NT2/D1 (cell line): Measurements from ENCODE around the gene TMBIM1.
A peak's percentile ranks its signal among the peaks of the same experiment; 100 is the strongest.

Experiments
- DNase-seq: peaks from one replicate; pipeline ENCODE4 v3.0.0-alpha.2; 2011; ENCODE audit warnings: low read depth, low spot score
- H3K27me3 ChIP-seq: 2 replicates; pipeline ENCODE4 v1.6.0; 2011; ENCODE audit warnings: mild to moderate bottlenecking; ENCODE audit not compliant: insufficient read length, insufficient read depth
- H3K36me3 ChIP-seq: 2 replicates; pipeline ENCODE4 v1.6.1; 2011; ENCODE audit warnings: mild to moderate bottlenecking, low read length, mixed read lengths; ENCODE audit not compliant: insufficient read depth, insufficient read length
- H3K4me1 ChIP-seq: 2 replicates; pipeline ENCODE4 v1.5.1; 2011; ENCODE audit not compliant: insufficient read depth, insufficient read length
- H3K4me3 ChIP-seq: 2 replicates; pipeline ENCODE4 v1.5.1; 2011; ENCODE audit warnings: low read depth; ENCODE audit not compliant: insufficient read length
- H3K9ac ChIP-seq: 2 replicates; pipeline ENCODE4 v1.6.0; 2011; ENCODE audit warnings: low read depth; ENCODE audit not compliant: insufficient read length
- H3K9me3 ChIP-seq: 2 replicates; pipeline ENCODE4 v1.5.1; 2011; ENCODE audit warnings: mild to moderate bottlenecking, low read length; ENCODE audit not compliant: insufficient read depth
- SUZ12 ChIP-seq: IDR thresholded peaks from 2 replicates; pipeline ENCODE4 v1.6.1; 2011; ENCODE audit not compliant: insufficient read length, insufficient read depth; ENCODE audit errors: extremely low read depth
- YY1 ChIP-seq: IDR thresholded peaks from 2 replicates; pipeline ENCODE4 v1.6.1; 2011; ENCODE audit not compliant: insufficient read length, insufficient read depth
- ZNF274 ChIP-seq: IDR thresholded peaks from 2 replicates; pipeline ENCODE4 v1.6.1; 2011; ENCODE audit warnings: mild to moderate bottlenecking, low read depth, low read length

TMBIM1 gene

DNA sequence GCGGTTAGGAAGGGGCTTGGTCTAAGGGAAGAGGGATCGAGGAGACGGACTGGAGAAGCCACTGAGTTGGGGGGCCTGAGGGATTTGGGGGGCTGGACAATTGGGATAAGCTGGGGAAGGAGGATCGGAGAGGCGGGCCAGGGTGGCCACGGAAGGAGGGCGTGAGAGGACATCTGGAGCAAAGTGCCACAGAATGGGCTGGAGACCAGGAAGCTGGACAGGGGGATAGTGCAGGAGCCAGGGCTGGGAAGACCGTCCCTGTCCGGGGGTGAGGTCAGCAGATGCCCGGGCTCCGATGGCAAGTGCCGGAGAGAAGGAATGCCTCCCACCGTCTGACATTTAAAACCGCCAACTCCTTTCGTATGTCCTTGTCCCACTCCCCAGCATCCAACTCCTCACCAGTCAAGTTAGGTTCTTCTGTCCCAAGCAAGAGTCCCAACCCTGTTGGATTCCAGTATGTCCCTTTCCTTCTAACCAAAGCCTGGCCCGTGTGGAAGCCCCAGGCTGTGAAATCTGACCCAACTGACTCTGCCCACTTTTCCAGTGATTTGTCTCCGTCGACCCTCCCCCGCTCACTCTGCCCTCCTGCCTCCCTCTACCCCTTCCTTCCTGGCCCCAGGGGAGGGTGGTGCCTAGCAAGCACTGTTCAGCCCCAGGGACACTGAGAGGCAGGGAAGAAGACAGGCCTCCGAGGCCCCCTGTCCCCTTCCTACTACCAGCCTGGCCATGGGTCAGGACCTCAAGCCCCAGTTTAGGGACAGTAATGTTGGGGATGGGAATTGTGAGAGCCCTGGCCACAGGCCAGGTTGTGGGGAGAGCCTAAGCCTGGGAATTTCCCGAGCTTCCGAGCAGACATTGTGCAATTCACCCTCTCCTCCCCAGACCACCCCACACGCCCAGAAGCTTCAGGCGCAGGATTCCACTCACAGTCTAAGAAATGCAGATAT is 31.5 kb upstream of the TMBIM1 start:
- TF ChIP-seq SUZ12 (no peak), ZNF274 (no peak), YY1 (no peak)
- H3K4me1 ChIP-seq = peaks cover 18% of the 10 kb centered on the region
- peak overlapping the region; percentile 96 for H3K4me3 ChIP-seq
- peaks cover 6% of the 10 kb centered on the region for H3K36me3 ChIP-seq
- peak; percentile 40 for DNase-seq
- no peaks in the 10 kb centered on the region for H3K27me3 ChIP-seq
- H3K9me3 ChIP-seq = no peaks in the 10 kb centered on the region
- peak overlapping the region; percentile 89 for H3K9ac ChIP-seq

DNA sequence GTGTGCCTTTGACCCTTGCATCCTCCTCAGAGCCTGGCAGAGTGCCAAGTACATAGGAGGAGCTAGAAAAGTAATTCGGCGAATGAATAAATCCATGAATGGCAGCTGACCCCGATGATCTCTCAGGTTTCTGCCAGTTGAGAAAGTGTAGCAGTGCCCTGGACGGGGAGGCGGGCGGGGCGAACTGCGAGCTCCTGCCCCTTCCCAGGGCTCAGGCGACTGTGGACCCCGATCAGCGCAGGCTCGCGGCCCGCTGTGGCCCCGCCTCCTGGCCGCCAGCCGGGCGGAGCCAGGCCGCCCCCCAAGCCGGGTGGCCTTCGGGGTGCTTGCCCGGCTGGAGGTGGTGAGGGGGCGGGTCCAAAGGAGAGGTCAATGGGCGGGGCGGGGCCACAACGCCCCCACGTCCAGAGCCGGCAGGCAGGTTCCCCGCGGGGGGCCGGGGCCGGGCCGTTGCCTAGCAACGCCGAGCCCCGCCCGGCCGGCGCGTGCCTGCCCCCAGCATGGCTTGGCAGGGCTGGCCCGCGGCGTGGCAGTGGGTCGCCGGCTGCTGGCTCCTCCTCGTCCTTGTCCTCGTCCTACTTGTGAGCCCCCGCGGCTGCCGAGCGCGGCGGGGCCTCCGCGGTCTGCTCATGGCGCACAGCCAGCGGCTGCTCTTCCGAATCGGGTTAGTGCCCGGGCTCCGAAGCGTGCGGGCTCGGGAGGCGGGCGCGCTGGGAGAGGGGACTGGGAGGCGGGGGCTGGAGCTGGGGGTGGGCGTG is 30.6 kb upstream of the TMBIM1 start:
- no peak for TF ChIP-seq ZNF274
- no peak for TF ChIP-seq SUZ12
- peak; percentile 78 for DNase-seq
- H3K27me3 ChIP-seq = no peaks in the 10 kb centered on the region
- peaks cover 6% of the 10 kb centered on the region for H3K36me3 ChIP-seq
- H3K9me3 ChIP-seq = no peaks in the 10 kb centered on the region
- H3K4me1 ChIP-seq = peaks cover 18% of the 10 kb centered on the region
- peak overlapping the region; percentile 96 for H3K4me3 ChIP-seq
- peak overlapping the region; percentile 89 for H3K9ac ChIP-seq

DNA sequence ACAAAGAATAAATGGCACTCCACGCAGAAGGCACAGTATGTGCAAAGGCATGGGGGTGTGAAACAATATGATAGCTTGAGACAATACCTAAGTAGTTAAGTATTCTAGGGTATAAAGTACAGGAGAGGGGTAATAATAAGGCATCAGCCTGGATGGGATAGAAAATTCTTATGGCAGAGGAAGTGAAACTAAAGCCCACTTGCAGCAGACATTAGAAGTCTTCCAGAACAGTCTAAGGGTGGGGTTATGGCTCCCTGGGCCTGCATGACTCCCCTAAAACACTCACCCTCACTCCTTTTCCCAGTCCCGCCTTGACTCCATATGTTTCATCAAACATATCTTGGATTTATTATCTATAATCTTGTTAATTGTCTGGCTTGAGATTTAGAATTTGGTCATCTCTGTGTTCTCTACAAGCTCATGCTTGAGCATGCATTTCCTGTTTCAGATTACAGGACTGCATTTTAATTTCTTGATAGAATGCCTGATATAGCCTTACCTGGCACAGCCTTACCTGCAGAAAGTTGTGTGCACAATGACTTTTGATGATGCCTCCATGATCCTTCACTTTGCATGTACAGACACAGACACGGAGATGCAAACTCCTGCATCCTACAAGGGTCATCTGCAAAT is 28.5 kb upstream of the TMBIM1 start:
- no peaks in the 10 kb centered on the region for H3K27me3 ChIP-seq
- no peaks in the 10 kb centered on the region for H3K36me3 ChIP-seq
- peaks cover 12% of the 10 kb centered on the region for H3K4me1 ChIP-seq
- H3K9ac ChIP-seq = no peak overlapping the region
- H3K4me3 ChIP-seq = no peak overlapping the region
- no peak for DNase-seq
- no peaks in the 10 kb centered on the region for H3K9me3 ChIP-seq
- TF ChIP-seq YY1 (no peak), ZNF274 (no peak), SUZ12 (no peak)

- no peak for DNase-seq
- Histone ChIP-seq H3K9ac (no peak overlapping the region), H3K9me3 (no peaks in the 10 kb centered on the region), H3K36me3 (no peaks in the 10 kb centered on the region), H3K27me3 (no peaks in the 10 kb centered on the region), H3K4me1 (peaks cover 12% of the 10 kb centered on the region), H3K4me3 (no peak overlapping the region)
- TF ChIP-seq SUZ12 (no peak), ZNF274 (no peak)
Observed at GRCh38 chr2:218319813-218320365, 27.6 kb upstream of the TMBIM1 start.

DNA sequence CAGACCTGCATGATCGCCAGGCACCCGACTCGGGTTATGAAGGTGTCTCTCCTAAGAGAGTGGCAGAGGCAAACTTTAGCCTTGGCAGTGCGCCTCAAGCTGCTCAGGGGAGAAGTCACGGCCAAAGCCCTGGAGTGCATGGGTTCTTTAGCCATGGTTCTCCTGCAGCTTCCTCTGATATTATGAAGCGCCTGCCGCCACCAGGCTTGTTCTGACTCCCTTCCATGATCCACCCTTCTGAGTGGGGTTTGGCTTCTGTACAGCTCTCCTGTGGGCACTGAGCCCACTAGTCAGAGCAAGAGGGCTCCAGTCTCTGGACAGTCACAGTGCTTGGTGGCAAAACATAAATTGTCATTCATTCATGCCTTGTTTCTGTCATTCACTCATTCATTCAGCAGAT is 25.9 kb upstream of the TMBIM1 start:
- no peak for TF ChIP-seq ZNF274
- TF ChIP-seq YY1 = no peak
- TF ChIP-seq SUZ12 = no peak
- peaks cover 12% of the 10 kb centered on the region for H3K4me1 ChIP-seq

GRCh38 chr2:218317835-218318234 is 25.5 kb upstream of the TMBIM1 start:
- H3K36me3 ChIP-seq = no peaks in the 10 kb centered on the region
- no peak overlapping the region for H3K9ac ChIP-seq
- H3K9me3 ChIP-seq = no peaks in the 10 kb centered on the region
- no peak overlapping the region for H3K4me3 ChIP-seq
- H3K27me3 ChIP-seq = no peaks in the 10 kb centered on the region
- no peak for DNase-seq
- TF ChIP-seq YY1 (no peak), SUZ12 (no peak)
- peaks cover 12% of the 10 kb centered on the region for H3K4me1 ChIP-seq

More for the DNA sequence above, 25.9 kb upstream of the TMBIM1 start:
- Histone ChIP-seq H3K4me3 (no peak overlapping the region), H3K9ac (no peak overlapping the region), H3K9me3 (no peaks in the 10 kb centered on the region), H3K36me3 (no peaks in the 10 kb centered on the region), H3K27me3 (no peaks in the 10 kb centered on the region)
- no peak for DNase-seq
